Dendritic cell treated with granulocyte-macrophage colony-stimulating factor and Interleukin-4, amounts not matched to agents 40 ng/mL and 50 ng/mL, for 4 days (primary cell): ENCODE results near the gene SLC12A9.
A peak's percentile ranks its signal among the peaks of the same experiment; 100 is the strongest.

Experiments
- H3K27ac Mint-ChIP-seq: one replicate; pipeline ENCODE4 v1.8.0; 2022; ENCODE audit warnings: mild to moderate bottlenecking, mixed read lengths
- H3K27me3 Mint-ChIP-seq: one replicate; pipeline ENCODE4 v1.8.0; 2022; ENCODE audit warnings: mild to moderate bottlenecking, mixed read lengths
- H3K36me3 Mint-ChIP-seq: one replicate; pipeline ENCODE4 v1.8.0; 2022; ENCODE audit warnings: low read depth, mixed read lengths
- H3K4me1 Mint-ChIP-seq: one replicate; pipeline ENCODE4 v1.8.0; 2022; ENCODE audit warnings: low read depth, mixed read lengths
- H3K4me3 Mint-ChIP-seq: one replicate; pipeline ENCODE4 v1.8.0; 2022; ENCODE audit warnings: mild to moderate bottlenecking, moderate library complexity, mixed read lengths
- H3K9me3 Mint-ChIP-seq: one replicate; pipeline ENCODE4 v1.8.0; 2022; ENCODE audit warnings: mixed read lengths
- intact Hi-C: fragments of 100-400 bp; cut with micrococcal nuclease; formaldehyde crosslinking; loops from one replicate; pipeline ENCODE4 v1.15.0; 2022

The SLC12A9 gene

DNA sequence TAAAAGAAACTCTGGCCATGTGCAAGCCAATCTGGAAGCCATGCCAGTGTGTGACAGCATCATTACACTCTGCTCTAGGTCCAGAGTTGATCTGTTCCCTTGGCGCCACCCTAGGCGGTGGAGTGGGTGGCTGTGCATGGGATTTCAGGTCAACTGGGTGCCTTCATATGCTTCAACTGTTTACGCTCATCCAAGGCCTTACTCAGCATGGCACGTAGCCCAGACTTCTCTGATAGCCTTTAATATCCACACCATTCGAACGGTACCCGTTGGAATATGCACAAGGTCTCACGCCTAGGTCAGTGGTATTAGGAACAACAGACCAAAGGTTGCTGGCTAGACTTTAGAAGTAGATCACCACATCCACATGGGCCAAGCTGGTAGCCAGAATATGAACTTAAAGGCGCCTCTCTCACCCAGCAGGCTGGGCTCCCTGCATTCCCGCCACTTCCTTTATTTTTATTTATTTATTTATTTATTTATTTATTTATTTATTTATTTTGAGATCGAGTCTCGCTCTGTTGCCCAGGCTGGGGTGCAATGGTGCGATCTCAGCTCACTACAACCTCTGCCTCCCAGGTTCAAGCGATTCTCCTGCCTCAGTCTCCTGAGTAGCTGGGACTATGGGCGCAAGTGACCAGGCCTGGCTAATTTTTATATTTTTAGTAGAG is 61.8 kb downstream of the SLC12A9 start:
- H3K36me3 Mint-ChIP-seq, result no peaks in the 10 kb centered on the region
- H3K4me3 Mint-ChIP-seq, result no peak overlapping the region
- H3K9me3 Mint-ChIP-seq, result no peaks in the 10 kb centered on the region
- peak overlapping the region; percentile 97 for H3K27ac Mint-ChIP-seq
- H3K4me1 Mint-ChIP-seq, result peaks cover 46% of the 10 kb centered on the region
- H3K27me3 Mint-ChIP-seq, result peaks cover 6% of the 10 kb centered on the region
- intact Hi-C loops, result no loop called here

DNA sequence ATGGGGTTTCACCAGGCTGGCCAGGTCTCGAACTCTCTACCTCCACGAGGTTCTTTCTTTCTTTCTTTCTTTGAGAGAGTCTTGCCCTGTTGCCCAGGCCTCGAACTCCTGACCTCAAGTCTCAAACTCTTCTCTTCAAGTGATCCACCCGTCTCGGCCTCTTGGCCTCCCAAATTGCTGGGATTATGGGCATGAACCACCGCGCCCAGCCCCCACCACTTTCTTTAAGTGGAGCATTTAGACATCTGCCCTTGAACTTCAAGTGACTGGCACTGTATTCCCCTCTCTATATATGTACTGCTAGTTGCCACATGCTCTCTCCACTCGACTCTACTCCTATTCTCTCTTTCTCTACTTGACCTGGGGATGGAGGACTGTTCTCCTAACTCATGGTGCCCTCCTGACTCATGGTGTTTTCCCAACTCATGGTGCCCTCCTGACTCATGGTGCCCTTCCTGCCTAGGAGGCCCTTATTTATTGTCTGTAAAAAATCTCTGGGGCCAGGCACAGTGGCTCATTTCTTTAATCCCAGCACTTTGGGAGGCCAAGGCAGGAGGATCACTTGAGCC is 62.5 kb downstream of the SLC12A9 start:
- H3K4me3 Mint-ChIP-seq, result no peak overlapping the region
- H3K27ac Mint-ChIP-seq, result peak overlapping the region; percentile 97
- H3K27me3 Mint-ChIP-seq, result peaks cover 7% of the 10 kb centered on the region
- no peaks in the 10 kb centered on the region for H3K36me3 Mint-ChIP-seq
- peaks cover 51% of the 10 kb centered on the region for H3K4me1 Mint-ChIP-seq
- intact Hi-C loops, result no loop called here
- no peaks in the 10 kb centered on the region for H3K9me3 Mint-ChIP-seq
